ENCODE results near the gene TSTD1.
"Not testable (repeated sequence)": the region's sequence is repeated elsewhere in the genome, so short reads cannot be mapped to it uniquely, and the experiment has no call there.

The TSTD1 gene

GRCh38 chr1:161006563-161006962, 32.2 kb downstream of the TSTD1 start:
- DNase-seq, result no peak

GRCh38 chr1:161001525-161001924, 37.2 kb downstream of the TSTD1 start:
- no peak for DNase-seq

- DNase-seq, result no peak
Observed at GRCh38 chr1:161000736-161001480, 37.9 kb downstream of the TSTD1 start.

- no peak for DNase-seq
Observed at GRCh38 chr1:160999376-160999775, 39.4 kb downstream of the TSTD1 start.

DNA sequence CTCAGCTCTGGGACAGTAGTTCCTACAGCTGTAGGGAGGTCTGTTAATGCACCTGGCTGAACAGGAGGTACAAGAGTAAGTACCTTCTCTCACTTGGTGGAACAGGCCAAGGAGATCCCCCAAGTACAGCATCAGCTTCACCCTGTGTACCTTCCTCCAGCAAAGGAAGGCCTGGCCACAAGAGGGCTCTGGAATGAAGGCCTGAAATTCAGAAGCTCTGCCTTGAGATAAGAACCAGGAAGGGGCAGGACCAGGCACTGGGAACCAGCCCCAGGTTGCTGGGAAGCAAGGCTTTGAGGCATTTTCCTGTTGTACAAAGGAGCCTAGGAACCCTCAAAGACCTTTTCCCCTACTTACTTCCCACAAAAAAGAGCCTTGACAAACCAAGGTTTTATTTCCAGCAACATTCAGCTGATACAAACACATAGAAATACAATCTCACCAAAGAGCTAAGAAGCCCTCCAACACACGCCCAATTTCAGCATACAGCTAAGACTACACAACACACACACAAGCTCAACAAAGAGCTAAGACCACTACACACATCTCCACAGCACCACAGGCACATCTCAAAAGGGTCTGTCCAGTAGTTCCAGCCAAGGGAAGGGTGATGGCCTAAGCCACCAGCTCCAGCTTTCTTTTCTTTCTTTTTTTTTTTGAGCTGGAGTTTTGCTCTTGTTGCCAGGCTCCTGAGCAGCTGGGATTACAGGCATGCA, 41.3 kb downstream of the TSTD1 start:
- DNase-seq, result peak; percentile 34 to 53

- DNase-seq, result no peak
Observed at GRCh38 chr1:160996178-160996577, 42.6 kb downstream of the TSTD1 start.

- peak; percentile 48 to 69 for DNase-seq
Observed at GRCh38 chr1:160993544-160994193, 45.1 kb downstream of the TSTD1 start.

DNA sequence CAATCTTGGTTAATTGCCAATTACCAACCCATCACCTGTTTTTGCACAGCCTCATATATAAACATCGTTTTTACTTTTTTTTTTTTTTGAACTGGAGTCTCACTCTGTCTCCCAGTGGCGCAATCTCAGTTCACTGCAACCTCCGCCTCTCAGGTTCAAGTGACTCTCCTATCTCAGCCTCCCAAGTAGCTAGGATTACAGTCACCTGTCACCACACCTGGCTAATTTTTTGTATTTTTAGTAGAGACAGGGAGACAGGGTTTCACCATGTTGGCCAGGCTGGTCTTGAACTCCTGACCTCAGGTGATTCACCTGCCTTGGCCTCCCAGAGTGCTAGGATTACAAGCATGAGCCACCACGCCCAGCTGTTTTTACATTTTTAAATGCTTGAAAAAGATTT, 46.7 kb downstream of the TSTD1 start:
- not testable (repeated sequence) for DNase-seq
